Non-pigmented ciliary epithelial cell (primary cell): ENCODE data around the gene GRAMD1A.
A peak's percentile ranks its signal among the peaks of the same experiment; 100 is the strongest.
"Not testable (repeated sequence)": the region's sequence is repeated elsewhere in the genome, so short reads cannot be mapped to it uniquely, and the experiment has no call there.

Experiments
- DNase-seq: peaks from one replicate; pipeline ENCODE4 v3.0.0-alpha.2; 2010; ENCODE audit warnings: low read depth

Gene GRAMD1A

DNA sequence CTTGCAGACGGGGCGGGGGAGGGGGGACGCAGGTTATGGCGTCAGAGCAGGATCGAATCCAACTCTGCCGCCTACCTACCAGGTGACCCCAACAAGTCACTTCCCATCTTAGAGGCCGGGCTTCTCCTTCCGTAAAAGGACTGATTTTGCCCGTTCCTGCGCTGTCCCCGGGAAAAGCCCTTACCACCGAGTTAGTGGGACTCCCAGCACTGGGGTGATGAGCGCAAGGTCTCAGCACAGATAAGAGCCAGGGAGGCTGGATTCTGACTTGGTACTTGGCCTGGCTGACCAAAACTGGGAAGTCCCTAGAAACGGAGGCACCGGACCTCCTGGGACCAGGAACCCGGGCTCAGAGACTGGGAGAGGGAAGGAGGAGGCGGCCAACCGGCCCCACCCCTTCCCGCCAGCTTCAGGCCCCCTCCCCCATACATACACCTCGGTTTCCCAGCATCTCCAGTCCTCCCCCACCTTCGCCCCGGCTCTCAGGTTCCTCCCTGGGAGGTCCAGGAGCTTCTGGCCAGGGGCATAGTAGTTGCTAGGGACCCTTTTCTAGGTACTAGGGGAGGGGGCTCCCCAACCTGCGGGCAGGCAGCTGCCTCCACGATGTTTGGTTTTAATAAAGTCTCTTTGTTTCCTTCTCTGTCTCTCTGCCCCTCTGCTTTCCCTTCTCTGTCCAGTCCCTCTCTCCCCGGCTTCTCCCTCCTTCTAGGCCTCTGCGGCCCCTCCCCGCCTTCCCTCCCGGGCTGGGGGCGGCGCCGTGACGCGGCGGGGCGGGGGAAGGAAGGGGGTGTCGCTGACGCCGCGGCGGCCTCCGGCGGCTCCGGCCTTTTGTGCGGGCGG lies at the start of gene GRAMD1A:
TSS of gene GRAMD1A (plus strand) at position 826 of the 840 bp plus-strand sequence. CDS start 156 bp downstream, outside the sequence.
- no peak for DNase-seq

DNA sequence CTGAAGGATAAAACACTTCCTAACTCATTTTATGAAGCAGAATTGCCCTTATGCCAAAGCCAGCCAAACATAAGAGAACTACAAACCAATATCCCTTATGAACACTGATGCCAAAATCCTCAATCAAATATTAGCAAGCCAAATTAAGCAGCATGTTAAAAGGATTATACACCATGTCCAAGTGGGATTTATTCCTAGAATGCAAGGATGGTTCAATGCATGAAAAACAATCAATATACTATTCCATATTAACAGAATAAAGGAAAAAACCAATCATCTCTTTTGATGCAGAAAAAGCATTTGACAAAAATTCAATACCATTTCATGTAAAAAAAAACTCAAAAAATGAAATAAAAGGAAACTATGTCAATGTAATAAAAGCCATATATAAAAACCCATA lies 47.0 kb upstream of the GRAMD1A start:
- no peak for DNase-seq

DNA sequence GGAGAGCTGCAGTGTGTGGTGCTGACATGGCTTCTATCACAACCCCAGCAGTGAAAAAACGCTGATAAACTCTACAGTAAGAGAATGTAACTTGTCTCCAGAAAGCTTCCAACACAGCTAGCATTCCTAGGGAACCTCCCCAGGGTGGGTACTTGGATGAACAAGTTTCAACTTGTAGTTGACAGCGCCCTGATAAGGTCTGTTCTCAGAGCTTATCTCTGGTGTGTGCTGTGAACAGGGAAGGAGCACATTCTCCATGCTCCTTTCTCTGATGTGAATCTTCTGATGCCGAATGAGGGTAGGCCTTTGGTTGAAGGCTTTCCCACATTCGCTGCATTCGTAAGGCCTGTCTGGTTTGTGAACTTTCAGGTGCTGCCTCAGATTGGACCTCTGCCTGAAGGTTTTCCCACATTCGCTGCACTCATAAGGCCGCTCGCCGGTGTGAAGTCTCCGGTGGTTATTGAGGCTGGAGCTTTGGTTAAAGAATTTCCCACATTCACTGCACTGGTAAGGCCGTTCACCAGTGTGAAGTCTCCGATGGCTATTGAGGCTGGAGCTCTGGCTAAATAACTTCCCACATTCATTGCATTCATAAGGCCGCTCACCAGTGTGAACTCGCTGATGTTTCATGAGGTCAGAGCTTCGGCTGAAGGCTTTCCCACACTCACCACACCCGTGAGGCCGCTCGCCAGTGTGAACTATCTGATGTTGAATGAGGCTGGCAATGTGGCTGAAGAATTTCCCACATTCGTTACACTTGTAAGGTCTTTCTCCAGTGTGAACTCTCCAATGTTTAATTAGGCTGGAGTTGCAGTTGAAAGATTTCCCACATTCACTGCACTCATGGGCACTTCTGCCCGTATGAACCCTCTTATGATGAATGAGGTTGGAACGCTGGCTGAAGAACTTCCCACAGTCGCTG lies 42.0 kb upstream of the GRAMD1A start:
- DNase-seq: no peak

DNA sequence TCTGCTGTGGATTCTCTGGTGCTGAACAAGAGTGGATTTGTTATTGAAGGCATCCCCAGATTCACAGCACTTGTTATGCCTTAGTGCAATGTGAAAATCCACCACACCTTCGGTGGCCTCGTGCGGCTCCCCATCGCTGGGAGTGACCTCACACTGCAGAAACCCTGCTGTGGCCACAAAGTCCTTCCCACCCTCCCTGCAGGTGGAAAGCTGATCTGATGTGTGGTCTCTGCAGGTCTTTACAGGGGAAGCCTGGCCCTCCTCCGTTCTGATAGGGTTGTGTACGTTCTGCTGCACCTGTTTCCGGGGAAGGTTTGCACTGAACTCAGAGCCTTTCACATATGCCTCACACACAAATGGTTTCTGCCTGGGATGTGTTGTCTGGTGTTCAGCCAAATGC lies 41.1 kb upstream of the GRAMD1A start:
- DNase-seq: no peak

DNA sequence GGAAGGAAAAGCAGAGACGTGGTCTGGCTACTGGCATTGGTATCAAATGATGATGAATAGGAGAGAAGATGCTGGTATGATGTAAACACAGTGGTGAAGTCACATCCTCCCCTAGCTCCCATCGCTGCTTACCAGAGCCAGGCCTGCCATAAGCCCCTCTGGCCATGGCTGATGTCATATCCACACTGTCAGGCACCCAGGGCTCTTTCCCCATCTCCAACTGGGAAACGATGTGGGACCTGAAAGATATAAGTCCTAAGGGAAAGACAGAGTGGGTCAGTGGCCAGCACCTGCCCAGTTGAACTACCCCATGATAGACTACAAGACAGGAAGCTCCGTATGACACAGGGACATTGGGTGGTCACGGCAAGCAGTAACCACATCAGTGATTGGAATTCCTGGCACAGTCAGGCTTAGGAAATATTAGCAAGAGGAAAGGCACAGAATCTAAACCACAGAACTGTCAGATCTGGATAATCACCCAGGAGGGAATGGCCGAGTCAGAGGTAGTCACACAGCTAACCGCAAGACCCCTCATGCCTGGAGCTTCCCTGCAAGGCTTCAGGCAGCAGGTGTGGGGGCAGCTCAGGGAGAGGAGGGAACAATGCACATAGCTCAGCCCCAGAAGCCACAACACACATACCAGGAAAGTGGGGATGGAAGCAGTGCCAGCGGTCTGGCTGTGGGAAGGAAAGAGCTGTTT lies 39.9 kb upstream of the GRAMD1A start:
- peak; percentile 76 for DNase-seq

DNA sequence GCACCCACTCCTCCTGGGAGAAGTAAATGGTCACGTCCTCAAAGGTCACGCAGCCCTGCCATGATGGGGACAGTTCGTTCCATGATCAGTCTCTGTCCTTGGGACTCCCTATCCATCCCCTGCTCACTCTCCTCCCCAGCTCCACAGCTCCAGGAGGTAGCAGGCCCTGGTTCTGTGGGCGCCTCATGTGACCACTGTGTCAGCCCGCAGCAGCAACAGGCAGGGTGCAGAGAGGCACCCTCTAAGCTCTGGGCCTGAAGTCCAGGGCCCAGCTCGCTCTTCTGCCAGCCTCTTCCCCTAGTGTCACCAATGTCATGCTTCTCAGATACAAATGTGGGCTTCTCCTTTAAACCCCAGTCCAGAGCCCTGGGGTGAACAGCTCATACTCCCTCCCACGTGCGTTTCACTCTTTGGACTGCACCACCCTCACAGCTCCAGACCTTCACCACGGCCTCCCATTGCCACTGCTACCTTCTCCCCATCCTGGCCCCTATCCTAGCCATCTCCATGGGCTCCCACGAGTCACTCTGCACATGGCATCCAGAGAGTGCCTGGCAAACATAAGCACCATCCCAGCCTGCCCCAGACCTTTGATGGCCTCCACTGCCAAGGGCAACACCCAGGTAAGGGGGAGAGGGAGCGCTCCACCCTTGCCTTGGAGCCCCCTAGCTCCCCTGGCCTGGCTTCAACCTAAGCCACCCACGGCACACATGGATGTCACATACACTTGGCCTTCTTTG lies 39.0 kb upstream of the GRAMD1A start:
- DNase-seq: no peak

DNA sequence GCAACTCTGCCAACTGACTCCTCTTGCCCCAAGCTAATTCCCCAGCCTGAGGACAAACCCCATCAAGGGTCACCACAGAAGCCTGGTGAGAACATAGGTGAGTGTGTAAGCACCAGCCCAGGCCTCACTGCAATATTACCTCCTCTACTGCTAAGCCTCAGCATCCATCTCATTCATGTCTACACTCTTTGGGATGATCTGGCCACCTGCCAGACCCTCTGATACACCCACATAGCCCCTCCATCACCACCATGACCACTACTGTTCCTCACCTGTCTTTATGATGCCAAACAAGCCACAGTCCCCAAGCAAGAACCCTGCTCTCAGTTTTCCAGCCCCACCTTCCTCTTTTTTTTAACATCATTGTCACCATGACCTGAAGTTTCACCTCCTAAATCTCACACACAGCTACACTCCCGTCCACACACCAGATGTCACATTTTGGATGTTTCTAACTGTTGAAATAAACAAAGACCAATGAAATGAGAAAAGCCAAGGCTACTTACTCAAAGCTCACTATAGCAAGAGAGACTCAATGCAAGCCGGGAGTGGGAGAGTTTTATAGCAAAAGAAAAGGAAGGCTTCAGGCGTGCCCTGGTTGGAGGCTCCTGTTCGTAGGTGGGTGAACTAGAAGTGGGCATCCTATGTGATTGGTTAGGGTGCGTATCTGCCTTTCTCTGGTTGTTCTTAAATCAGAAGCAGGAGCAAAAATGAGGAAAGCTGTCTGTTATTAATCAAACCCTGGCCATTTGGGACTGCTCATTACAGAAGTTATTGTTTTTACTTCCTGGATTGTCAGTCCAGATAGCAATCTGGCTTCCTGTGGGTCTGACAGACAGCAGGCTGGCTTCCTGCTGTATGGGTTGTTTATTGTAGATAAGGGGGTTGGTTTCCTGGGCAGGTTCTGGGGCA lies 38.1 kb upstream of the GRAMD1A start:
- no peak for DNase-seq

DNA sequence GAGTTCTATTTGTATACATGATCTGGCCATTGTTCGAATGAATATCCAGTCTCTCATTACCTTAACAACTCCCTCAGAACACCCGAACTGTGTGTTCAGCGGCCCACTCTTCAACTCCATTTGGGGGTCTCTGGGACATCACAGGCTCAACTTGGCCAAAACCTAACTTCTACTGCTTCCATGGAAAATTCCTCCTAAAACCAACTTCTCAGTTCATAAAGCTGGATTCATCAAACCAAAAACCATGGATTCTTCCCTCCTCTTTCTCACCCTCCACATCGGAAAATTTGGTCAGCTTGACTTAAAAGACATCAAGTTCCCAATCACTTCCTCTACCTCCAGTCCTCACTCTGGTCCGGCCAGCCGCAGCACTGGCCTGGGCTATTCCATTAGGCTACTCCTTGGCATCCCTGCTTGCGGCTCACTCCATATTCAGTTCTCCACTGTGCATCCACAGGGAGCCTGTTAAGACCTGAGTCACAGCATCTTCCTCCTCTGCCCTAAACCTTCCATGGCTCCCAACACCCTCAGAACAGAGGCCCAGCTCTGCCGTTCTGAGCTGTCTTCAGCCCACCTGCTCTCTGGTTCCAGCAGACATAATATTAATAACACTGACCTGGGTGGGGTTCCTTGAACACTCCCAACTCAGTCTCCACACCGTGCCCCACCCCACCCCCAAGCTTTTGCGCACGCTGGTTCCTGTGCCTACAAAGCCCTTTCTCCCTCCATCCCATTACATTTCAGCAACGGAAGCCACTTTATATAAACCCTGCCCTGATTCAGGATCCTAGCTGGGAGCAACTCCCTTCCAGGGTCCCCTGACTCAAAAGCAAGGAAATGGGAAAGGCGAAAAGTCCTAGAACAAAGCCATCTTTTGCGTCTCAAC lies 37.2 kb upstream of the GRAMD1A start:
- no peak for DNase-seq

DNA sequence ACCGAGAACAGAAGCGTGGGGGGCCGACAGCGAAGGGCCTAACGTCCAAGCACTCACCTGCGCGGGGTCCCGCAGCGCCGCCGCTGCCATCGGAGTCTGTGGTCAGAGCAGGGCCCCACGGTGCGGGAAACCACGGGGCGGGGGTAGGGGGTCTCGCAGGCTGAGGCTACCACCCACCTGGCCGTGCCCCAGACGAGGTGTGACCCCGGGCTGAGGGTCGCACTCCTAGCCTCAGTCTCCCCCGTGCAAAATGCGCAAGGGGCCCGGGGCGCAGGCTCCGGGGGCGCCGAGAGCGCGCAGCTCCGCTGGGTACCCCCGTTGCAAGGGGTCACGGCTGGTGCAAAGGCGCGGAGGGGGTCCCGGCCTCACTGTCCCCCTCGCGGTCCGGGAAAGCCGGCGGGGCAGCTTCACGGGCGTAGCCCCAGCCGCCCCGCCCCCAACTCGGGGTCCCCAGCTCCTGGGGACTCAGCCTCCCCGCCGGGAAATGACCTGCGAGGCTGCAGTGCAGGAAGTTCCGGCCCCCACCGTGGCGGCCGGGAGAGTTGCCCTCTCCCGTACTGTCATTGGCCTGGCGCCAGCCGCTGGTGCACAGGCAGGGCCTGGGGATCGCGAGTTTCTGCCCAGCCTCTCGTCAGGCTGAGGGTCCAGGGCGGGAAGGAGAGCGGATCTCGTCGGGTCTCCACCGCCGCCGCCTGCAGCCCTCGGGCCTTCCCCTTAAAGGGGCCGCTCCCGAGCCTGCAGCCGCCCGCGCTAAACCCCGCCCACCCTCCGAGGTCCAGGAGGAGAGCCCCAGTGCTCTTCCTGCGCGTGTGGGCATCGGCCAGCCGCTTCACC lies 36.3 kb upstream of the GRAMD1A start, which contains the start of gene ZNF792:
TSS of gene ZNF792 (minus strand) at position 657 of the 834 bp plus-strand sequence. CDS start at position 90, 567 bp downstream.
- no peak for DNase-seq

DNA sequence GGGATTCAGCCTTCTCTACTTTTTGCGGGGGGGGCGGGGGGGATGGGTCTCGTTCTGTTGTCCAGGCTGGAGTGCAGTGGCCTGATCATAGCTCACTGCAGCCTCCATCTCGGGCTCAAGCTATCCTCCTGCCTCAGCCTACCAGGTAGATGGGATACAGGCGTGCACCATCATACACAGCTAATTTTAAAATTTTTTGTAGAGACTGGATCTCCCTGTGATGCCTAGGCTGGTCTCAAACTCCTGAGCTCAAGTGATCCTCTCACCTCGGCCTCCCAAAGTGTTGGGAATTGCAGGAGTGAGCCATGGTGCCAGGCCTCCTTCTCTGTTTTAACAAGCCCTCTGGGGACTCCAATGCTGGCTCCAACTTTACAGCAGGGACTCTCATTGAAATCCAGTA lies 35.5 kb upstream of the GRAMD1A start:
- no peak for DNase-seq

DNA sequence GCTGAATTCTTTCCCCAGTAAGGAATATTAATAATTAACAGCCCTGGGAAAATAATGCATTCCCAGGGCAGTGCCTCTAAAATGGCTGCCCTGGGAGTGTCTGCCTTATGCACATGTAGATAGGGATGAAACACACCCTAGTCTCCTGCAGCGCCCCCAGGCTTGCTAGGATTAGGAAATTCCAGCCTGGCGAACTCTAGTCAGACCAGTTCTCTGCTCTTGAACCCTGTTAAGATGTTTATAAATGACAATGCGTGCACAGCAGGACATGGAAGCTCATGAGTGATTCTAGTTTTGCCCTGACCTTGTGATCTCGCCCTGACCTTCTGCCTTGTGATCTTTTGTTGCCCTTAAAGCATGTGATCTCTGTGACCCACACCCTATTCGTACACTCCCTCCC lies 34.6 kb upstream of the GRAMD1A start:
- not testable (repeated sequence) for DNase-seq

DNA sequence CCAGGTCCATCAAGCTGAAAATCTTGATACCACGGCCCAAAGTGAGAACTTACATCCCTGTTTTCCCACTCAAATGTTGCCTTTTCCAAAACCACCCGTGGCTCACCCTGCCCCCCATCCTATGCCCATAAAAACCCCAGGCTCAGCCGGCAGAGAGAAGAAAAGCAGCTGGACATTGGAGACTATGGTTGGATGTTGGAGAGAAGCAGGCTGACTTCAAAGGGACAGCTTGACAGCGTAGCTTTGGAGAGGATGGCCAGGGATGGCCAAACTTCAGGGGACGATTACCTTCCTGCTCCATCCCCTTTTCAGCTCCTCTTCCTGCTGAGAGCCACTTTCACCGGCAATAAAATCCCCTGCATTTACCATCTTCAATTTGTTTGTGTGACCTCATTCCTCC lies 32.6 kb upstream of the GRAMD1A start:
- no peak for DNase-seq

DNA sequence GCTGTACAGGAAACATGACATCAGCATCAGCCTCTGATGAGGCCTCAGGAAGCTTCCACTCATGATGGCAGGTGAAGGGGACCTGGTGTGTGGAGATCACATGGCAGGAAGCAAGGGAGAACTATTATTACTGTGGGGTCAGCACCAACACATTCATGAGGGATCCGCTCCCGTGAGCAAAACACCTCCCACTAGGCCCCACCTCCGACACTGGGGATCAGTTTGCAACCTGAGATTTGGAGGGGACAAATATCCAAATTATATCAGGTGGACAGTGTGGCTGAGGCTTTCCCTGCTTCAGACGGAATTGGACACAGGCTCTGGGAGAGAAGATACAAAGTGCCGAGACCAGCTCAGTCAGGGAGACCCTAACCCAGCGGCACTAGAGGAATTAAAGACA lies 30.4 kb upstream of the GRAMD1A start:
- DNase-seq: no peak

DNA sequence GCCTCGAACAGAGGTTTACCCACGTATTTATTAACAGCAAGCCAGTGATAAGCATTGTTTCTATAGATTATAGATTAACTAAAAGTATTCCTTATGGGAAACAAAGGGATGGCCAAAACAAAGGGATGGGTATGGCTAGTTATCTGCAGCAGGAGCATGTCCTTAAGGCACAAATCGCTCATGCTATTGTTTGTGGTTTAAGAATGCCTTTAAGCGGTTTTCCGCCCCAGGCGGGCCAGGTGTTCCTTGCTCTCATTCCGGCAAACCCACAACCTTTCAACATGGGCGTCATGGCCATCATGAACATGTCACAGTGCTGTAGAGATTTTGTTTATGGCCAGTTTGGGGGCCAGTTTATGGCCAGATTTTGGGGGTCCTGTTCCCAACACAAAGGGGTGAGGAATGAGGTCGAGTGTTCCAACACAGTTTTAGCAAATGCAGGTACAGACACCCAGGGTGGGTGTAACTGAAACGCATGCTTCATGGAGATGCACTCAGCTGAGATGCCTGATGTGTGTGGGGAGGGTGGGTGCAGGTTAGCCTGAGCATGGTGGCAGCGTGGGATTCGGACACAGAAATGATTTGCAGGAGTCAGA lies 29.8 kb upstream of the GRAMD1A start:
- DNase-seq: not testable (repeated sequence)

DNA sequence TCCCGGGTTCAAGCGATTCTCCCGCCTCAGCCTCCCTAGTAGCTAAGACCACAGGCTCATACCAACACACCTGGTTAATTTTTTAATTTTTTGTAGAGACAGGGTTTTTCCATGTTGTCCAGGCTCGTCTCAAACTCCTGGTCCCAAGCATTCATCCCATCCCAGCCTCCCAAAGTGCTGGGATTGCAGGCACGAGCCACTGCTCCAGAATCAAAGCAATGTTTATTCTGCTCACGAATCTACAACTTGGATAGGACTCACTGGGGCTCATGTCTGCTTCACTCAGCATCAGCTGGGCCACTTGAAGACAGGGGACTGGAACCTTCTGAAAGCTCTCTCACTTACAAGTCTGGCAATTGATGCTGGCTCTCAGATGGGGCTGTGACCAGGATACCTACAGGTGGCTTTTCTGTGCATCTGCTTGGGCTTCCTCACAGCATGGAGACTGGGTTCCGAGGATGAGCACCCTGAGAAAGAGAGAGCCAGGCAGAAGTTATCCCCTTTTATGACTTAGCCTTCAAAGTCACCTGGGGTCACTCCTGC lies 27.9 kb upstream of the GRAMD1A start:
- no peak for DNase-seq

DNA sequence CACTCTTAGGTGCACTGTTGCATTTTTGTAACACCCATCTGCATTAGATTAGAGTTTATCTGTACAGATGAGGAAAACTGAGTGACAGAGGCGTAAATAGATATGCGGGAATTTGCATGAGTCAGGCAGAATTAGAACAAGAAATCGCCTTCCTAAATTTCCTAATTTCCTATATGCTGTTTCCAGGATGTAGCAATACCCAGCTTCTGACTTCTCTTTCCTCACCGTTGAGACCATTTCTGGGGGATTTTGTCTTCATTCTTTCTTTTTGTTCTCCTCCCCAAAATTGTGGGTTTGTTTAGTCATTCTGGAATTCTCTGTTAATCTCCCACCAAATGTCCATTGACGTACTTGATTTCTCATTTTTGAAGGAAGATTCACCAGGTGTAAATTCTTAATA lies 25.5 kb upstream of the GRAMD1A start:
- no peak for DNase-seq

DNA sequence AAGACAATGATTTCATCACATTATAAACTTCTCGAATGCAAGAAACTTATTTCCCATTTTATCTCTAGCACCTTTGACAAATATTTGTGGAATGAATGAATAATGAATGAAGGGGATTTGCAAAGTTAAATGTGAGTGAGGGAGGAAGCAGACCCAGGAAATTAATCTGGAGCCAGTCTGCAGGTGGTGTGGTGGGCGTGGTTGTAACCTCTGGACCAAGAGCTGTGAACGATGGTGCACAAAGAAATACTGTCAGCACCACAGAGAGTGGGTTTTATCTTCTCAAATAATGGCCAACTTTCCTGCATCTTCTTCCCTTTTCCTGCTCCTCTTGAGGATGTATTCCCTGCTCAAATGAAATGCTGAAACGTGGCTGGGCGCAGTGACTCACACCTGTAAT lies 25.1 kb upstream of the GRAMD1A start:
- DNase-seq: no peak

DNA sequence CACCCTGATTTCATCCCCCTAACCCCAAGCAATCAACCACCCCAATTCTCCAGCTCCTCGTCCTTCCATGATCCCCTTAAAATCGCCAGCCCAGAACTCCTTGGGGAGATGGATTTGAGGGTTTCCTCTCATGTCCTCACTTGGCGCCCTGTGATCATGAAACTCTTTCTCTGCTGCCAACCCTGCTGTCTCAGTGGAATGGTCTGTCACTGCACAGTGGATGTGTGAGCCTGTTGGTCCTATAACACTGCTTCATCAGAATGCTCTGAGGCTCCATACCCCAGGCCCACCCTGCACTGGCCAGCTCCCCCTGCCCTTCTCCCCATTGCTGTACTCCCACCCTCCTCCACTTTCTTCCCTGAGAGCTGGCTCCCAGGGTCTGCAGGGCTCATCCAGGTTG lies 23.5 kb upstream of the GRAMD1A start:
- no peak for DNase-seq
